ENCODE data around the gene ATXN7L1. TPM values are rescaled to one million over a fixed set of nuclear protein-coding genes. Genes with fewer than 3 reads are reported as not detected.

The ATXN7L1 gene
- polyA plus RNA-seq, 1 donor: 6.9 TPM

DNA sequence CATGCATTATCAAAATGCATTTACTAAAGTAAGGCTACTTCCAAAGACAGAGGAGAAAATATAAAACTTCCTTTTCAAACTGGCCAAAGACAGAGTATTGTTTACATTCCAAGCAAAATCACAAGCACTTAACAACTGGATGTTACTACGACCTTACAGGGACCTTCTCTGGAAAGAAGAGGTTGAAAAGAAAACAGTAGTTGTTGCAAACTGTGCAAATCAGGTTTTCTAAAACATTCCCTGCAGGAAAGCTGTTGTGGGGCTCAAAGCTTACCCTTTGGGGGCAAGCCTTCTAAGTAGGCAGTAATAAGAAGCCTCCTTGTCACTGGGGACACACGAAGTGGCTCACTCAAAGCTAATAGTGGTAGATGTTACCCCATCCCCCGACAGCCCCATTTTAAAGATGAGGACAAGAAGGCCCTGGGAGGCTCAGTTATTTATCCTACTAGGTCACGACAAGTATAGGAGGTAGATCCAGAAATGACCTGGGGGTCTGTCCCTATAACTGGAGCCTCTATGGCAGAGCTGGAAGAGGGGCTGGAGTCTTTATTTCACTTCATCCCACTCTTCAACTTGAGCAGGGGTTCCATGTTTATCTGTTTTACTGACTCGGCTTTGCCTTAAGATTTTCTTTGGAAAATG, 46.6 kb downstream of the ATXN7L1 start:
- DNase-seq (ENCODE audit: low read depth): no peak

DNA sequence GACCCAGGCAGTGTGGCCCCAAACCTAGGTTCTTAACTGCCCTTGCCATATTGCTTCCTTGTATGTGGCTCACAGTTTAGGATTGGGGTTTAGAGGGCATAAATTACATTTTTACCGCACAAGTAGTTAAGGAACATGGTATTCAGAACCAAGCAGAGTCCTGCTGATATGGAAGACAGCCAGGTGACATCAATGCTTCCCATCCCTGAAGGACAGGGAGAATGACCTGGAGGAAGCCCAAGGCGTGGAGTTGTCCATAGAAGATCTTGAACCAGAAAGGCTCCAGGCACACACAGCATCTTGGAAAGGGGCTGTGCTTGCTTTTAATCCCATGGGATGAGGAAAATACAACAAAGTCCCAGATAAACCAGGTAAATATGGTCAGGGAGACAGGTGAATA, 48.3 kb downstream of the ATXN7L1 start:
- DNase-seq (ENCODE audit: low read depth): no peak

- no peak for DNase-seq (ENCODE audit: low read depth)
Observed at GRCh38 chr7:105827151-105827875, 49.1 kb downstream of the ATXN7L1 start.

GRCh38 chr7:105826143-105826542, 50.3 kb downstream of the ATXN7L1 start:
- no peak for DNase-seq (ENCODE audit: low read depth)

DNA sequence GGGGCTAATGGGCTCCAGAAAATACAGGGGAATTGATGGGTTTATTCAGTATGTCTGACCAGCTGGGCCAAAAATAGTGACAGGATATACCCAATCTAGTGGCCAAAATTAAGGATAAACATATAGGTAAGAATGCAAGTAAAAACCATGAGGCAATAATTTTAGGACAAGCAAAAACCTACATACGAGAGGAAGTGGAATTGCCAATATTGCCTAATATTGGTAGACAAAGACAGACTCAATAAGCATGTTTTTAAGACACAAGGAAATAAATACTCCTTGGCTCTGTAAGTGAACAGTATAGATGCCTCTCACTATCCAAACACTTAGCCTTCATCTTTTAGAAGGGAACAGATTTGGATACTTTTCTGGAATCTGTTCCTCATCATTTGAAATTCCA, 51.0 kb downstream of the ATXN7L1 start:
- no peak for DNase-seq (ENCODE audit: low read depth)

DNA sequence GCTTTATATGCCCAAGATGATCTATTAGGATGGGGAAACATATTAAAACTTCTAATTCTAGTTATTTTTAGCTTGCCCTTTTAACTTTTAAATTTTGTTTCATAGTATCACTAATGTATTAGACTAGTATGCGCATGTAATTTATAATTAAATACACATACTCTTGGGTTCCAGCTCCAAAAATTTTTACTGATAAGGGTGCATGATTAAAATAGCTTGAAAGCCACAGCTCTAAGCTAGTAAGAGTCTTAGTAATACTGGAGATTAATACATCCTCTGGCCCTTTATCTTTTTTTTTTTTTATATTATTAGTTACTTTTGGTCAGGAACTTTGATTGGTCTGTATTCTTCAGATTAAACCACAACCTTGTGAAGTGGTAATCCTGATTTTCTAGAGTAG, 53.6 kb downstream of the ATXN7L1 start:
- DNase-seq (ENCODE audit: low read depth): no peak

DNA sequence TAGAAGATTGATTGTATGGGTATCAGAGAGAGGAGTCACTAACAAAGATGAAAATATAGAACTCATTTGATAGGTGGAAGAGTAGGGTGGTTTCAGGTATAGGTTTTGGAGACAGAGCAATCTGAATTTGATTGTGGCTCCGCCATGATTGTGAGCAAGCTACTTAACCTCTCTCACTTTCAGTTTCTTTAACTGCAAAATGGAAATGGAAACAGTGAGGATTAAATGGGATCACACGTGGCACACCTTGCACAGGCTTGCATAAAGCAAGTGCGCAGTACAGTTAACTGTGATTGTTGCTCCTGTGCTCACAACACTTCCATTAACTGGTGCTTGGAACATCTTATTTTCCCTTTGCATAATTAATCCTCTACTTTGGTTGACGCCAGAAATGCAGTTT, 54.9 kb downstream of the ATXN7L1 start:
- no peak for DNase-seq (ENCODE audit: low read depth)

DNA sequence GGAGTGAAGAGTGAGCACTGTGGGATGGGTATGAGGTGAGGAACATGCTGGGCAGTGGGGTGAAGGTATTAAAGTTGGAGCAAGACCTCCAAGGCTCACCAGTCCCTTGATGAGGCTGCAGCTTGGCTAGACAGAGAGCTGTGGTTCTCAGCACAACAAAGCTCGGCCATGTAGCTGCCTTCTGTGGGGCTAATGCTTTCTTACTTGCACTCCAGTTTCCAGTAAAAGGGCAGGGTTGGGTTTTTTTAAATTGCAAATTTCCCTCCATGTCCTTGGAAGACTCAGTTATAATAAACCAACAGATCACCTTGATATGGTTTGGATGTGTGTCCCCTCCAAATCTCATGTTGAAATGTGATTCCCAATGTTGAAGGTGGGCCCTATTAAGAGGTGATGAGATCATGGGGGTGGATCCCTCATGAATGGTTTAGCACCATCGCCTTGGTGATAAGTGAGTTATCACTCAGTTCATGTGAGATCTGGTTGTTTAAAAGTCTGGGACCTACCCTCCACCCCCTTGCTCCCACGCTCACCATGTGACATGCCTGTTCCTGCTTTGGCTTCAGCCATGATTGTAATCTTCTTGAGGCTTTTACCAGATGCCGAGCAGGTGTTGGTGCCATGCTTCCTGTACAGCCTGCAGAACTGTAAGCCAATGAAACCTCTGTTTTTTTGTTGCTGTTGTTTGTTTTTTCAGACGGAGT, 55.9 kb downstream of the ATXN7L1 start:
- DNase-seq (ENCODE audit: low read depth): no peak

- DNase-seq (ENCODE audit: low read depth): no peak
Observed at GRCh38 chr7:105819559-105819958, 56.8 kb downstream of the ATXN7L1 start.

DNA sequence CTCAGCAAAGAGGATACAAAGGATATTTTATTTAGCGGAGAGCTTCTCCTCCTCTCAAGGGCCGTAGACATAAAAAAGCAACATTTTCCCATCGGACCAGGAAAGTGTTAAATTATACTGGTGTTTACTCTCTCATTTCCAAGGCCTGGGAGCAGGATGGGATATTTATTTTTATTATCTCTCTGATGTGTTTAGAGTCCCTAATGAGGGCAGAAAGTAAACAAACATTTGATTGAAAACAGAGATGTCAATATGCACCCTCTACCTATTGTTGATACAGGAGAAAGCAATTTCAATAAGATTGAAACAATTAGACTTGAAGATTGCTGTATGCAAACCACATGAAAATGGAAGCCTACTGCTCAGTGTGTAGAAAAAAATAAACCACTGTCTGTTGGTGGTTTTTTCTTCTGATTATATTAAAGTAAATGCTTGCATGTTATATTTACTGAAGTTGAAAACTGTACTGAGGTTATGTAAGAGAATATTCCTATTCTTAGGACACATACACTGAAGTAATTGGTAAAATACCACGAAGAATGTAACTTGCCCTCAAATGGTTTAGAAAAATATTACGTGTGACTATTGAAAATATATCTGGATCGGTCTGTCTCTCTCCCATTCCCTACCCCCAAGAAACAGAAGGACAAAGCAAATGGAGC, 59.3 kb downstream of the ATXN7L1 start:
- no peak for DNase-seq (ENCODE audit: low read depth)

- no peak for DNase-seq (ENCODE audit: low read depth)
Observed at GRCh38 chr7:105816266-105816843, 60.0 kb downstream of the ATXN7L1 start.

- no peak for DNase-seq (ENCODE audit: low read depth)
Observed at GRCh38 chr7:105815576-105815975, 60.8 kb downstream of the ATXN7L1 start.

DNA sequence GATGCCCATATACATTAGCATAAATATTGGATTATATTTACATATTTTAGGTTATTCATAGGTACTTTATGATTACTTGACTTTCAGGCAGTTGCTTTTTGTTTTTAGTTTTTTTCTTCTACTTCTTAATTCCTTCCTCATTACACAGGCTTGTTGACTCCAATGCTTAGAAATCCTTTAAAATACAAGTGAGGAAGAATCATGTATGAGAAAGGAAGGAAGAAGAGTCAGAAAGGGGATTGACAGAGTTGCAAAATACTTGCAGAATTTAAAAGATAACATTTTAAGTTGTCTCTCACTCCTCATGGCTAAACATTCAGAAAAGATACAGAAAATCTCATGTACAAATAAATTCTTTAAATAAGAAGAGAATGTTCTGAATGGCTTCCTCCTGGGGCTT, 61.9 kb downstream of the ATXN7L1 start:
- DNase-seq (ENCODE audit: low read depth): no peak

GRCh38 chr7:105811189-105811847, 65.1 kb downstream of the ATXN7L1 start:
- DNase-seq (ENCODE audit: low read depth): no peak

DNA sequence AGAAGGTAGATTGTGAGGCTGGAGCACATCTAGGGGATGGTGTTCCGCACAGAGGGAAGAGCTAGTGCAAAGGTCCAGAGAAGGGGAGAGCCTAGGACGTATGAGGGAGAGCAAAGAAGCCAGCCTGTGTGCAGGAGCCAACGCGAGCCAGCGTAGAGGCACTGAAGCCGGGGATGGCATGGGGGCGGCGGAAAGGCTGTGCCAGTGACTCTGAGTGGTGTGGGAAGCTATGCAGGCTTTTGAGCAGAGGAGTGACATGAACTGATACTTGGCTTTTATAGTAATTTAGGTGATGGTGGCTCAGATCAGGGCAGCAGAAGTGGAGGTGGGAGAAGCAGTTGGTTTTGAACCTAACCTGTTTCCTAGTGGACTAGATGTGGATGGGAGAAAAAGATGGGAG, 65.8 kb downstream of the ATXN7L1 start:
- DNase-seq (ENCODE audit: low read depth): no peak

DNA sequence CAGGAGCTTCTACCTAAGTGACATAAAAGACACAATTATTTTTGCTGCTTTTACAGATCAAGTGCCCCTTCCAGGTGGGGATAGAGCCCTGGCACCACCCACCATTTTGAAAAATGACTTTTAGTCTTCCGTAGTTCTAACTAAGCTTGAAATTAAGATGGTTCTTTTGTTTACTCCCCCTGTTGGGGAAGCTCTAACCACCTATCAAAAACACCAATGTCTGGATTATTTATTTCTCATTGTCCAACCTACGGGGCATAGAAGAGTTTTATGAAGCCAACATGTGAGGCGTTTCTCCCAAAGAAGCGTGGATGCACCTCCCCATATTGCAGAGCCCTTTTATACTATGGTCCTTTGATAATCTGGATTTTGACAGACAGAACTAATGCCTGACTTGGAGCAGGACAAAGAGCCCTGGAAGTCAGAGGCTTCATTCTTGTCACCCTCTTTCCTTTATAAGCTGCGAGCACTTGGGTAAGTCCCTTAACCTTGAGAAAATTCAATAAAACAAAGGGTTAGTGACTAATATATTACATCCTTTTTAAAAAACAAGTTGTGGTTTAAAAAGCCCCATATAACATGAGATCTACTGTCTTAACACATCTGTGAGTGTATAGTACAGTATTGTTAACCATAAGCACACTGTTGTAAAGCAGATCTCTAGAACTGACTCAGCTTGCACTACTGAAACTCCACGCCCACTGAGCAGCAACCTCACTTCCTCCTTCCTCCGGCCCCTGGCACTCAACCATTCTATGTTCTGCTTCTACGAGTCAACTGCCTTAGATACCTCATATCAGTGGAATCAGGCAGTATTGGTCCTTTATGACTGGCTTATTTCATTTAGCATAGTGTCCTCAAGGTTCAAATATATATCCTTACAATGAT, 67.5 kb downstream of the ATXN7L1 start:
- no peak for DNase-seq (ENCODE audit: low read depth)

DNA sequence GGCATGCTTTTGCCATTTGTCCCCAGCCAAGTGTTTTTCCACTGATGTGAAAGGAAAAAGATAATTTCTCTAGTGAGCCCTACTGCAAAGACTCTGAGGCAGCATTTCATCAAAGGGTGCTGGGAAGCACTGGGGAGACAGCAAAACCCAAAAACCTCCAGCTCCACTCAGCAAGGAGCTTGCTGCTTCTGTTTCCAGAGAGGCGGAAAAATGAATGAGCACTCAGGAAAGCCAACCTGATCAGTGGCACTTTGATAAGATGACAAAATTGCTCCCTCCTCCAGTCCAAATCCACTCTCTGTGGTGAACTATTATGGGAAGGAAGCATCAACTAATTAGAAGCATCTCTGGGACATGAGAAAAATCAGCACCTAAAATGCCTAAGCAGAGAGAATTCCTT, 68.2 kb downstream of the ATXN7L1 start:
- DNase-seq (ENCODE audit: low read depth): no peak

GRCh38 chr7:105807448-105807762, 69.0 kb downstream of the ATXN7L1 start:
- no peak for DNase-seq (ENCODE audit: low read depth)

GRCh38 chr7:105806592-105807447, 69.6 kb downstream of the ATXN7L1 start:
- DNase-seq (ENCODE audit: low read depth): no peak
